Osteoblast (primary cell): Measurements from ENCODE around the gene DBX1. TPM values are rescaled to one million over a fixed set of nuclear protein-coding genes. Genes with fewer than 3 reads are reported as not detected.
A peak's percentile ranks its signal among the peaks of the same experiment; 100 is the strongest.

Experiments used
- DNase-seq: peaks from one replicate; pipeline ENCODE4 v3.0.0; 2011; ENCODE audit warnings: low spot score, mixed read lengths; ENCODE audit not compliant: insufficient read length; ENCODE audit errors: missing footprints
- H2AFZ ChIP-seq: 2 replicates; pipeline ENCODE4 v1.6.0; 2011; ENCODE audit warnings: mild to moderate bottlenecking, low read length
- H3K27ac ChIP-seq: 2 replicates; pipeline ENCODE4 v1.5.1; 2011; ENCODE audit warnings: mild to moderate bottlenecking, low read depth, low read length, moderate library complexity
- H3K27me3 ChIP-seq: 2 replicates; pipeline ENCODE4 v1.6.0; 2012; ENCODE audit warnings: mild to moderate bottlenecking, control low read depth, inconsistent platforms, low read length, moderate library complexity; ENCODE audit not compliant: insufficient read depth
- H3K36me3 ChIP-seq: 2 replicates; pipeline ENCODE4 v1.5.1; 2011; ENCODE audit warnings: mild to moderate bottlenecking, low read length, control low read depth, moderate library complexity; ENCODE audit not compliant: insufficient read depth
- H3K4me1 ChIP-seq: 2 replicates; pipeline ENCODE4 v1.5.1; 2011; ENCODE audit warnings: mild to moderate bottlenecking, low read length, control low read depth, moderate library complexity; ENCODE audit not compliant: insufficient read depth
- H3K4me2 ChIP-seq: 2 replicates; pipeline ENCODE4 v1.6.0; 2011; ENCODE audit warnings: mild to moderate bottlenecking, low read length; ENCODE audit not compliant: insufficient read depth
- H3K4me3 ChIP-seq: fragments of 200-600 bp; sonication (generic); 3 replicates; pipeline ENCODE4 v1.5.1; 2012; ENCODE audit warnings: mild to moderate bottlenecking, low read length, inconsistent platforms; ENCODE audit not compliant: insufficient read depth
- H3K79me2 ChIP-seq: 2 replicates; pipeline ENCODE4 v1.6.0; 2012; ENCODE audit warnings: mild to moderate bottlenecking, low read length, control low read depth, inconsistent platforms; ENCODE audit not compliant: insufficient read depth
- H3K9me3 ChIP-seq: 2 replicates; pipeline ENCODE4 v1.5.1; 2011; ENCODE audit warnings: low read depth, low read length, control low read depth
- H4K20me1 ChIP-seq: 2 replicates; pipeline ENCODE4 v1.6.0; 2012; ENCODE audit warnings: mild to moderate bottlenecking, low read length, control low read depth; ENCODE audit not compliant: insufficient read depth
- CTCF ChIP-seq: IDR thresholded peaks from 2 replicates; pipeline ENCODE4 v1.5.1; 2011; ENCODE audit warnings: mild to moderate bottlenecking, low read depth, low read length, moderate library complexity; ENCODE audit errors: extremely low read depth
- total RNA-seq: library from RNA; depleted of rRNA; stranded (reverse); fragments of >200 nt; gene quantifications from 2 replicates; pipeline ENCODE4 v1.2.3, GENCODE V29; 2012

The DBX1 gene
- total RNA-seq, 1 donor = not detected

DNA sequence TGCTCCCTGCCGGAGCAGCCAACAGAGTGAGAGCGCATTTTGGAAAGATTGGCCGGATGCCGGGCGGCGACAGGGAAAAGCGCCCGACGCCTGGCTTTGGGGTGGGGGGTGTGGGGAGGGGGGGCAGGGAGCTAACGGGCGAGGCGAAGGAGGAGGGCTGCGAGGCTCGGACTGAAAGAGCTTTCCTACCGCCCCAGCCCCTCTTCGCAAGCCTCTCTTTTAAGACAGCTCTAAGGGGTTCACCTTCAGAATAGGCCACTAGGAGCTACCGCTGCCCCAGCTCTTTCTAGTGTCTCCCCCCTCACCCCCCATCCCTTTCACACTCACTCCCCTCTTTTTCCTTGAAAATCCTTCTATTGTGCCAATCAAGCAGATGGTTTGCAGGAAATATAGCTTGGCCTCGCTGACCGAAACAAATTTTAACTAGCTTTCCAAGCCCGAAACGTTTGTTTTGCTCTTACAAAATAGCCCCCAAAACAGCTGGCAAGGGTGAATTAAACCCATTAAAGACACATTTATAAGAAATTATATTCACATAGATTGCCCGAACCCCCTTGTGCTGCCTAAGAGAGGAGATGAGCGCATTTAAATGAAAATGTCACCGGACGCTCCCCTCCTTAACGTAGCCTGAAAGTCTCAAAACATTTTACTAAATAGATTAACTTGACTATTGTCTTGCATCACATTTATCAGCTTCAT lies 3.7 kb upstream of the DBX1 start:
- H3K27me3 ChIP-seq = peaks cover 81% of the 10 kb centered on the region

GRCh38 chr11:20162824-20163782 lies 2.8 kb upstream of the DBX1 start:
- H3K27me3 ChIP-seq = peaks cover 89% of the 10 kb centered on the region
- H3K4me3 ChIP-seq = peak overlapping the region; percentile 51
- H3K4me1 ChIP-seq = no peaks in the 10 kb centered on the region
- no peaks in the 10 kb centered on the region for H3K36me3 ChIP-seq
- DNase-seq = peak; percentile 74
- H3K27ac ChIP-seq = no peak overlapping the region
- H2AFZ ChIP-seq = no peak overlapping the region
- TF ChIP-seq CTCF = no peak
- peaks cover 5% of the 10 kb centered on the region for H4K20me1 ChIP-seq
- H3K79me2 ChIP-seq = no peaks in the 10 kb centered on the region
- H3K4me2 ChIP-seq = peak overlapping the region; percentile 70
- H3K9me3 ChIP-seq = no peaks in the 10 kb centered on the region

More for the DNA sequence above, 3.7 kb upstream of the DBX1 start:
- TF ChIP-seq CTCF = no peak
- Histone ChIP-seq H3K27ac (no peak overlapping the region), H3K79me2 (no peaks in the 10 kb centered on the region), H3K9me3 (no peaks in the 10 kb centered on the region), H3K4me3 (peak overlapping the region; percentile 51), H2AFZ (no peak overlapping the region), H4K20me1 (peaks cover 4% of the 10 kb centered on the region), H3K4me1 (no peaks in the 10 kb centered on the region), H3K4me2 (peak overlapping the region; percentile 70), H3K36me3 (no peaks in the 10 kb centered on the region)
- DNase-seq = peak; percentile 64

- no peaks in the 10 kb centered on the region for H3K36me3 ChIP-seq
- H3K4me1 ChIP-seq = no peaks in the 10 kb centered on the region
- no peak overlapping the region for H3K27ac ChIP-seq
- H3K9me3 ChIP-seq = no peaks in the 10 kb centered on the region
- H3K27me3 ChIP-seq = peaks cover 95% of the 10 kb centered on the region
- TF ChIP-seq CTCF = no peak
- H3K4me2 ChIP-seq = no peak overlapping the region
- H2AFZ ChIP-seq = no peak overlapping the region
- H3K4me3 ChIP-seq = no peak overlapping the region
- no peaks in the 10 kb centered on the region for H3K79me2 ChIP-seq
- peak; percentile 65 for DNase-seq
- H4K20me1 ChIP-seq = peaks cover 5% of the 10 kb centered on the region
Observed at GRCh38 chr11:20161923-20162744, 1.9 kb upstream of the DBX1 start.
